Smooth muscle cell (in vitro differentiated cells): ENCODE results near the gene PELI2. TPM values are rescaled to one million over a fixed set of nuclear protein-coding genes. Genes with fewer than 3 reads are reported as not detected.

Experiments
- DNase-seq: peaks from one replicate; lab custom pipeline; 2025; ENCODE audit not compliant: unreplicated experiment; lab: John Stamatoyannopoulos, UW
- H2AFZ ChIP-seq: fragments of 200-600 bp; sonication (generic); 2 replicates; pipeline ENCODE4 v1.6.0; 2016; ENCODE audit warnings: antibody characterized with exemption, low read depth, mild to moderate bottlenecking
- H3F3A ChIP-seq: fragments of 200-600 bp; sonication (generic); 2 replicates; pipeline ENCODE4 v1.6.0; 2017; ENCODE audit warnings: antibody characterized with exemption, low read depth
- H3K27ac ChIP-seq: fragments of 200-600 bp; sonication (generic); 2 replicates; pipeline ENCODE4 v1.5.1; 2016; ENCODE audit warnings: low read depth, mild to moderate bottlenecking
- H3K27me3 ChIP-seq: fragments of 200-600 bp; sonication (generic); 2 replicates; pipeline ENCODE4 v1.6.1; 2016; ENCODE audit warnings: low read depth, mild to moderate bottlenecking
- H3K36me3 ChIP-seq: fragments of 200-600 bp; sonication (generic); 2 replicates; pipeline ENCODE4 v1.5.1; 2016; ENCODE audit warnings: low read depth
- H3K4me1 ChIP-seq: fragments of 200-600 bp; sonication (generic); 2 replicates; pipeline ENCODE4 v1.5.1; 2016; ENCODE audit warnings: low read depth
- H3K4me2 ChIP-seq: fragments of 200-600 bp; sonication (generic); 2 replicates; pipeline ENCODE4 v1.6.0; 2016; ENCODE audit warnings: mild to moderate bottlenecking
- H3K4me3 ChIP-seq: fragments of 200-600 bp; sonication (generic); 2 replicates; pipeline ENCODE4 v1.5.1; 2016; ENCODE audit warnings: mild to moderate bottlenecking
- H3K79me2 ChIP-seq: fragments of 200-600 bp; sonication (generic); 2 replicates; pipeline ENCODE4 v1.6.0; 2016; ENCODE audit warnings: low read depth, mild to moderate bottlenecking
- H3K9ac ChIP-seq: fragments of 200-600 bp; sonication (generic); 2 replicates; pipeline ENCODE4 v1.6.0; 2016; ENCODE audit warnings: low read depth
- H3K9me3 ChIP-seq: fragments of 200-600 bp; sonication (generic); replicated peaks from 2 replicates; pipeline ENCODE4 v1.5.1; 2016; ENCODE audit warnings: low read depth
- H4K20me1 ChIP-seq: fragments of 200-600 bp; sonication (generic); 2 replicates; pipeline ENCODE4 v1.6.0; 2016; ENCODE audit warnings: low read depth
- CTCF ChIP-seq: fragments of 200-600 bp; sonication (generic); IDR thresholded peaks from 2 replicates; pipeline ENCODE4 v1.5.1; 2017; ENCODE audit warnings: borderline replicate concordance, mild to moderate bottlenecking, antibody characterized with exemption; ENCODE audit not compliant: insufficient read depth, poor library complexity, severe bottlenecking
- WGBS: methylation state at CpG from one replicate; pipeline ENCODE4 v1.1.7; 2016; ENCODE audit warnings: low lambda C conversion rate; 5-methylcytosine and 5-hydroxymethylcytosine counted together
- polyA plus RNA-seq: library from polyadenylated mRNA; unstranded; fragments of >200 nt; fragmentation: Nextera tagmentation; extraction: Ambion mirVana; gene quantifications from 2 replicates; pipeline ENCODE4 v1.2.1, GENCODE V29; 2016
- total RNA-seq: library from RNA; depleted of rRNA; stranded (reverse); fragments of >200 nt; gene quantifications from 2 replicates; pipeline ENCODE4 v1.2.3, GENCODE V29; 2014

PELI2 gene
- total and polyA plus RNA-seq, 2 experiments from 2014 or later: 4.6 to 9.1 TPM

- peaks cover 46% of the 10 kb centered on the region for H3K79me2 ChIP-seq
Measured at GRCh38 chr14:56142314-56142713, 24.1 kb downstream of the PELI2 start.

GRCh38 chr14:56143025-56143424, 24.8 kb downstream of the PELI2 start:
- H2AFZ ChIP-seq: no peak overlapping the region
- WGBS: 83% methylated on average over 1 of the region's 1 CpG
- peaks cover 41% of the 10 kb centered on the region for H3K79me2 ChIP-seq
- H3K4me2 ChIP-seq: no peak overlapping the region
- DNase-seq: no peak
- no peaks in the 10 kb centered on the region for H3K36me3 ChIP-seq
- TF ChIP-seq CTCF: no peak
- H3F3A ChIP-seq: no peaks in the 10 kb centered on the region
- peaks cover 3% of the 10 kb centered on the region for H4K20me1 ChIP-seq
- H3K27me3 ChIP-seq: no peaks in the 10 kb centered on the region
- H3K9ac ChIP-seq: no peak overlapping the region
- H3K27ac ChIP-seq: no peak overlapping the region
- no peaks in the 10 kb centered on the region for H3K9me3 ChIP-seq
- no peak overlapping the region for H3K4me3 ChIP-seq
- peaks cover 19% of the 10 kb centered on the region for H3K4me1 ChIP-seq

More at GRCh38 chr14:56142314-56142713, 24.1 kb downstream of the PELI2 start:
- Histone ChIP-seq H3F3A (no peaks in the 10 kb centered on the region), H3K27ac (no peak overlapping the region), H3K4me2 (no peak overlapping the region), H3K4me1 (peaks cover 25% of the 10 kb centered on the region), H2AFZ (no peak overlapping the region), H3K27me3 (no peaks in the 10 kb centered on the region), H4K20me1 (peaks cover 3% of the 10 kb centered on the region), H3K9ac (no peak overlapping the region), H3K36me3 (no peaks in the 10 kb centered on the region), H3K9me3 (no peaks in the 10 kb centered on the region), H3K4me3 (no peak overlapping the region)
- no peak for TF ChIP-seq CTCF
- no peak for DNase-seq
- WGBS: 93% methylated on average over 4 of the region's 4 CpGs

DNA sequence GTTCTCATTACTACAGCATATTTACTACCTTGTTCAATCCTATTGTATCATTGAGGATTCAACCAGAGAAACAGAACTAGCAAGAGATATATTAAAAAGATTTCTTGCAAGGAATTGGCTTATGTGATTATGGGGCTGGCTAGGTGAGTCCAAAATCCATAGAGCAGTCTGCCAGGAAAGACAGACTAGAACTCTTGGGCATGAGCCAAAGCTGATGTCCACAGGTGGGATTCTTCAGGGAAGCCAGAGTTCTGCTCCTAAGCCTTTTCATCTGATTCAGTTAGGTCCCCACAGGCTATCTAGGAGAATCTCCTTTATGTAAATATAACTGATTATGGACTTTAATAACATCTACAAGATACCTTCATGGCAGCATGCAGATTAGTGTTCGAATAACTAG, 26.0 kb downstream of the PELI2 start:
- no peak for TF ChIP-seq CTCF
- H3K79me2 ChIP-seq: peaks cover 42% of the 10 kb centered on the region
- WGBS: 98% methylated on average over 1 of the region's 1 CpG
- no peaks in the 10 kb centered on the region for H3K9me3 ChIP-seq
- peaks cover 21% of the 10 kb centered on the region for H3K4me1 ChIP-seq
- DNase-seq: no peak
- H3K4me3 ChIP-seq: no peak overlapping the region
- H2AFZ ChIP-seq: no peak overlapping the region
- peaks cover 11% of the 10 kb centered on the region for H4K20me1 ChIP-seq
- H3K27ac ChIP-seq: no peak overlapping the region
- no peaks in the 10 kb centered on the region for H3F3A ChIP-seq
- H3K27me3 ChIP-seq: no peaks in the 10 kb centered on the region
- no peak overlapping the region for H3K9ac ChIP-seq
- no peak overlapping the region for H3K4me2 ChIP-seq
- no peaks in the 10 kb centered on the region for H3K36me3 ChIP-seq

DNA sequence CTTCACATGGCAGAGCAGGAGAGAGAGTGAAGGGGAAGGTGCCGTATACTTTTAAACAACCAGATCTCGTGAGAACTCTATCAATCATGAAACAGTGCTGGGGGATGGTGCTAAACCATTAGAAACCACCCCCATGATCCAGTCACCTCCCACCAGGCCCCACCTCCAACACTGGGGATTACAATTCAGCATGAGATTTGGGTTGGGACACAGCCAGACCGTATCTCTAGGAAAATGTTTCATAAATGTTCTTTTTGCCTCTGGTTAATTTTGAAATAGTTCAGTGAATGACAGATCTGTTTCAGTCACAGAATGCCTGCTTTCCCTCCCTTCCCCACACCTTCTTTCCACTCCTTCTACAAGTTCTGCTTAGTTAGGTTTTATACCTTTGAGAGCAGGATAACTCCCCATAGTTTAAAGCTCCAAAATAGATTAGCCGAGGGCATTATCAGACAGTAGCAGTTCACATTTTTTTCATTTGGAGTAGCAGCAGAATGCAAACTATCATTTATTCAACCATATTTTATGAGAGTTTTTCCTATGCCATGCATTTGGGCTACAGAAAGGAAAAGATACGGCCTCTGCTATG, 27.1 kb downstream of the PELI2 start:
- peaks cover 11% of the 10 kb centered on the region for H4K20me1 ChIP-seq
- H3K36me3 ChIP-seq: no peaks in the 10 kb centered on the region
- peaks cover 13% of the 10 kb centered on the region for H3K4me1 ChIP-seq
- H3K4me3 ChIP-seq: no peak overlapping the region
- no peak overlapping the region for H3K27ac ChIP-seq
- H3K9me3 ChIP-seq: no peaks in the 10 kb centered on the region
- H3K4me2 ChIP-seq: no peak overlapping the region
- no peak overlapping the region for H2AFZ ChIP-seq
- no peak overlapping the region for H3K9ac ChIP-seq
- DNase-seq: no peak
- no peaks in the 10 kb centered on the region for H3F3A ChIP-seq
- TF ChIP-seq CTCF: no peak
- WGBS: 85% methylated on average over 5 of the region's 5 CpGs
- peaks cover 46% of the 10 kb centered on the region for H3K79me2 ChIP-seq
- H3K27me3 ChIP-seq: no peaks in the 10 kb centered on the region
